Measurements from ENCODE around the gene MFAP4.

MFAP4 gene

DNA sequence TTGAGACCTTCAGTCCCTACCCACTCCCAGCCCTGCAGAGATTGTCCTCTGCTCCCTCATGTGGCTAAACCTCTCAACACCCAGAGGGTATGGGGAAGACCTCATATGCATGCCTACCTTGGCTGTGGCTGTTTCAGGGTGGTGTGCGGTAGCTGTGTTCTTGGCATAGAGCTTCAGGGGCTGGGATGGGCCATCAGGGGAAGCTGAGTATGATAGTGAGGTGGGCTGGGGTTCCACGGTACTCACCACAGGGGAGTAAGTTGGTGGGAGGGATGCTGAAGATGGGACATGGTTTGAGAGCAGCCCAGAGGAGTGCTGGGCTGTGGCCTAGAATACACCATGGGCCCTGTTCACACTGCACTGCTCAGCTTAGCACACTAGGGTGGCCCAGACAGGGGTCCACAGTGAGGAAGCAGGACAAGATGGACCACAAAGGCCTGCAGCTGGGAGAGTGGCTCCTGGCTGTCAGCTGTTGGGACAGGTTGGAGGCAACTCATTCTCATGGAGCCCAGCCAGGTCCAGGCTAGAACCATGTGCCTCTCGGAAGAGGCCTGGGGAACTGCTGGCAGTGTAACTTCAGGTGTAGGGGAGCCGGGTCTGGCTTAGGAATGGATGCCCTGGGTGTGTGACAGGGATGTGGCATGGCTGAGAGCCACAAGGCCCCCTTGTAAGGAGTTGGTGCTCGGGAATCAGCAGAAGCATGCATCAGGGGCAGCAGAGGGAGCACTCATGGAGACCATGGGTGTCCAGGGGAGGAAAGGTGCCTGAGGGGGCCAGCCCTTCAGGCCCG lies 3.1 kb downstream of the MFAP4 start:
- DNase-seq, result no peak

GRCh38 chr17:19382531-19383444 lies 4.2 kb downstream of the MFAP4 start:
- no peak for DNase-seq

DNA sequence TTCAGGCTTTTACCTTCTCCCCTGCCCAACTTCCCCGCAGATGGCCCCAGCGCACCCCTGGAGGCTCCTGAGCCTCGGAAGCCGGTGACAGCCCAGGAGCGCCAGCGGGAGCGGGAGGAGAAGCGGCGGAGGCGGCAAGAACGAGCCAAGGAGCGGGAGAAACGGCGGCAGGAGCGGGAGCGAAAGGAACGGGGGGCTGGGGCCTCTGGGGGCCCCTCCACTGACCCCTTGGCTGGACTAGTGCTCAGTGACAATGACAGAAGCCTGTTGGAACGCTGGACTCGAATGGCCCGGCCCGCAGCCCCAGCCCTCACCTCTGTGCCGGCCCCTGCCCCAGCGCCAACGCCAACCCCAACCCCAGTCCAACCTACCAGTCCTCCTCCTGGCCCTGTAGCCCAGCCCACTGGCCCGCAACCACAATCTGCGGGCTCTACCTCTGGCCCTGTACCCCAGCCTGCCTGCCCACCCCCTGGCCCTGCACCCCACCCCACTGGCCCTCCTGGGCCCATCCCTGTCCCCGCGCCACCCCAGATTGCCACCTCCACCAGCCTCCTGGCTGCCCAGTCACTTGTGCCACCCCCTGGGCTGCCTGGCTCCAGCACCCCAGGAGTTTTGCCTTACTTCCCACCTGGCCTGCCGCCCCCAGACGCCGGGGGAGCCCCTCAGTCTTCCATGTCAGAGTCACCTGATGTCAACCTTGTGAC lies 5.1 kb downstream of the MFAP4 start:
- DNase-seq, result no peak

GRCh38 chr17:19381361-19381740 lies 5.6 kb downstream of the MFAP4 start:
- DNase-seq, result no peak

- no peak for DNase-seq
These were observed 6.3 kb downstream of the MFAP4 start for GRCh38 chr17:19380481-19381301.

DNA sequence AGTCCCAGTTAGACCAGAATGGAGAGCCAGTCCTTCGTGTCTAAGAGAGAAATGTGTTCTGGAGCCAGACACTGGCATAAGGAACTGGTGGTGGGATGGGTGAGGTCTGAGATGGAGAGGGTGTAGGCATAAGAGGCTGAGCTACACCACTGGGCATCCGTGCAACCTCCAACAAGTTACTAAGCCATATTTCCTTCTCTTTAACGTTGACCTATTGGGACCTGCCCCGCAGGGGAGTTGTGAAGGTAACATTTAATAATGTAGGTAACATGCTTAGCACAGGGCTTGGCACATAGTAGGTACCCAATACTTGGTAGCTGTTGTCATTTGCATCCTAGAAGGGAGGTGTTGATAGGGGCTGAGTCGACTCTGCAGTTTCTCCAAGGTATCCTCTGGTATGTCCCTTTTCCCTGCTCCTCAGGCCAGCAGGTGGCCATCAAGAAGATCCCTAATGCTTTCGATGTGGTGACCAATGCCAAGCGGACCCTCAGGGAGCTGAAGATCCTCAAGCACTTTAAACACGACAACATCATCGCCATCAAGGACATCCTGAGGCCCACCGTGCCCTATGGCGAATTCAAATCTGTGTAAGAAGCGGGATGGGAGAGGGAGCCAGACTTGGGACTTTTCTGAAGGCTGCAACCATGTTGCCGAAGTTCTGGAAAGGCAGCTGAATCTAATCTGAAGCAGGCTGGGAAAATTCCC lies 7.5 kb downstream of the MFAP4 start:
- DNase-seq, result no peak

DNA sequence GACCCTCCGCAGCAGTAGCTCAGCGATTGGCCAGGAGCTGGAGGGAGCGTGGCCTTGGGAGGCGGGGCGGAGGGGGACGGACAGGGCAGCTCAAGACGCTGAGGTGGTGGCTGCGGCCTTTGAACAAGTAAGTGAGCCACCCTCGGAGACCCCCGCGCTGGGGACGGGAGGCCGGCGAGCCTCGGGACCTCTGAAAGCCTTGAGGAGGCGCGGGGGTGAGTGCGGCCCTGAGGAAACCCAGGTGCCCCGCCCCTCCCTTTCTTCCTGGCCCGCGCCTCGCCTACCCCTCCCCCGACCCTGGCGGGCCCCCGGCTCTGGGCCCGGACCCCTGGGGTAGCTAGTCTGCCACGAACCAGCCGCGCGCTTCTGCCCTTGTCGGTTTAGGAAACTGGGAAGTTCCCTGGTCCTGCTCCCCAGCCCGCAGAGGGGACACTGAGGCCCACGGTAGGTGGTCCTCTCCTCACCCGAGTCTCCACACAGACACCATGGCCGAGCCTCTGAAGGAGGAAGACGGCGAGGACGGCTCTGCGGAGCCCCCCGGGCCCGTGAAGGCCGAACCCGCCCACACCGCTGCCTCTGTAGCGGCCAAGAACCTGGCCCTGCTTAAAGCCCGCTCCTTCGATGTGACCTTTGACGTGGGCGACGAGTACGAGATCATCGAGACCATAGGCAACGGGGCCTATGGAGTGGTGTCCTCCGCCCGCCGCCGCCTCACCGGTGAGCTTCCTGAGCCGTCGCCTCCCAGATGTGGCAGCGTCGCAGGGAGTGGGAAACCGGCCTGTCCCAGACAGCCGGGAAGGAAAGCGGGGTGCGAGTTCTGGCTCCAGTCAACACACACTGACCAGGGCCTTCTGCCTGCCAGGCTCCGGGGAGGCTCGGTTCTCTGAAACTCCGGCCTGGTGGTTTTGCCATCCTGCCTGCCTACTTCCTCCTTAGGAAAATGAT lies 8.3 kb downstream of the MFAP4 start, which contains the start of gene MAPK7:
TSS of gene MAPK7 (plus strand) at position 83 of the 945 bp plus-strand sequence. CDS start at position 486, 403 bp downstream.
- no peak for DNase-seq

GRCh38 chr17:19377602-19378415 lies 9.2 kb downstream of the MFAP4 start:
- peak; percentile 93 for DNase-seq

DNA sequence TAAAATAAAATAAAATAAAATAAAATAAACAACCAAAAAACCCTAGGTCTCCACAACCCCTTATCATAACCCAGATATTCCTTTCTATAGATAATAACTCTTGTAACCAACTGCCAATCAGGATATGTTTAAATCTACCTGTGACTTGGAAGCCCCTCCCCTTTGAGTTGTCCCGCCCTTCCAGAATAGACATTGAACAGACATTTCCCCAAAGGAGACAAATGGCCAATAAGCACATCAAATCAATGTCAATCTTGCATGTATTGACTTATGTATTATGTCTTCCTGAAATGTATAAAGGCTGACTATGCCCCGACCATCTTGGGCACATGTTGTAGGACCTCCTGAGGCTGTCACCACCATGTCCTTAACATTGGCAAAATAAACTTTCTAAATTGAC lies 10.2 kb downstream of the MFAP4 start:
- DNase-seq, result no peak

- no peak for DNase-seq
These were observed 11.3 kb downstream of the MFAP4 start for GRCh38 chr17:19375732-19376131.

DNA sequence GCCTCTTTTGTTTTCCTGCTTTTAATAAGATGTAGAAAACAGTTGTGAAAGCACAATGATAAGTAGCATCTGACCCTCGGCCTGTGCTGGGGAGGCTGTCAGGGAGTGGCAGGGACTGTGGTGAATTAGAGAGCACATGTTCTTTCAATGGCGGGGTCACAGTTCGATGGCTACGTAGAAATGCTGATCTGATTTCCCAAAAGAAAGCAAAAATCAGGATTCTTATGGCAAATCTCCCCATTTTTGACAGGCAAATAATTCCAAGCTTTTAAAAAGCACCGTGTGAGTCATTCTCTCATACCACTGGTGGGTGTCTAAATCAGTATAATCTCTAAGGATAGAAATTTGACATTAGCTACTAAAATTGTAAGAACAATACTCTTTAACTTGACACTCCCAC lies 12.9 kb downstream of the MFAP4 start:
- no peak for DNase-seq

- DNase-seq, result no peak
These were observed 14.0 kb downstream of the MFAP4 start for GRCh38 chr17:19372866-19373504.

- no peak for DNase-seq
These were observed 14.6 kb downstream of the MFAP4 start for GRCh38 chr17:19372439-19372838.

GRCh38 chr17:19372011-19372370 lies 15.0 kb downstream of the MFAP4 start:
- no peak for DNase-seq

- DNase-seq, result no peak
These were observed 15.6 kb downstream of the MFAP4 start for GRCh38 chr17:19371259-19372010.

DNA sequence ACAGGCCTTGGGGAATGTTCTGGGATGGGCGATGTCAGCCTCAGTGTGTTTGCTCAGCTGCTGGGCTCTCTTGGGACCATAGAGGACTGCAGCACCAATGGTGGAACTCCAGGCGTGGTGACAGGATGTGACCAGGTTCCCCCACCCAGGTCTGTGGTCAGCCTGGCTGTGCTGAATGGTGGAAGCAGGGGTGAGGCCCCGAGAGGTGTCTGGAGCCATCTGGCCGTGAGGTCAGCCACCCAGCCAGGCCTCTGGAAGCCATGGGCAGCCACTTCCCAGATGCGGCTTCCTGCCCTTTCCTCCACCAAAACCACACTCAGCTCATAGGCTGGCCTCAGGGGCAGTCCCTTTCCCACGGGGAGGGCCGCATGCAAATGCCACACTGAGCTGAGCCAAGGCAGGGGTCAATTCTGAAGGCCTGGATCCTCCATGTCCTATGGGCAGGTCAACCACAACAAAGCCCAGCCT lies 16.5 kb downstream of the MFAP4 start:
- DNase-seq, result peak; percentile 33

GRCh38 chr17:19369846-19370492 lies 17.0 kb downstream of the MFAP4 start:
- DNase-seq, result no peak

Measured in DMS153 (cell line).